IMR-90 (cell line): ENCODE measurements around the gene TRAF4. TPM values are rescaled to one million over a fixed set of nuclear protein-coding genes. Genes with fewer than 3 reads are reported as not detected.

Experiments
- ATAC-seq: fragments of 200-7000 bp; cut with Tn5 transposase; 2 replicates; pipeline ENCODE4 v1.9.1; 2020; ENCODE audit warnings: low read depth, mild to moderate bottlenecking, moderate library complexity
- BruUV-seq: library from RNA; stranded (reverse); fragments of 400-500 nt; replicated peaks from 2 replicates; lab custom pipeline; 2021; lab: Mats Ljungman, UMichigan
- CTCF ChIA-PET: fragments of 300-600 bp; formaldehyde crosslinking; extraction: SDS; loops from one replicate; lab custom pipeline; 2021; ENCODE audit warnings: antibody characterized with exemption; lab: Yijun Ruan, JAX
- POLR2A ChIA-PET: fragments of 300-600 bp; sonication (Branson Sonifier 250); formaldehyde crosslinking; loops from one replicate; lab custom pipeline; 2022; ENCODE audit warnings: antibody characterized with exemption; ENCODE audit not compliant: unreplicated experiment; lab: Charles Lee
- DNase-seq: peaks from one replicate; pipeline ENCODE4 v3.0.0; 2013
- H2AFZ ChIP-seq: replicated peaks from 2 replicates; pipeline ENCODE3; 2013; ENCODE audit warnings: low read length, mild to moderate bottlenecking; ENCODE audit not compliant: poor library complexity
- H2AK5ac ChIP-seq: 2 replicates; pipeline ENCODE4 v1.6.1; 2013; ENCODE audit warnings: low read depth, low read length, inconsistent platforms
- H2AK9ac ChIP-seq: replicated peaks from 2 replicates; pipeline ENCODE3; 2013; ENCODE audit warnings: mild to moderate bottlenecking, low read depth, low read length, moderate library complexity; ENCODE audit not compliant: poor library complexity
- H2BK120ac ChIP-seq: 2 replicates; pipeline ENCODE4 v1.6.1; 2013; ENCODE audit warnings: low read depth, low read length, inconsistent platforms
- H2BK15ac ChIP-seq: 3 replicates; pipeline ENCODE4 v1.6.1; 2013; ENCODE audit warnings: low read depth, low read length, inconsistent platforms
- H2BK20ac ChIP-seq: 2 replicates; pipeline ENCODE4 v1.6.1; 2013; ENCODE audit warnings: low read depth, mild to moderate bottlenecking, inconsistent platforms, low read length, moderate library complexity
- H2BK5ac ChIP-seq: 2 replicates; pipeline ENCODE4 v1.6.1; 2013; ENCODE audit warnings: mild to moderate bottlenecking, low read depth, low read length, inconsistent platforms; ENCODE audit not compliant: poor library complexity, severe bottlenecking
- H3K14ac ChIP-seq: replicated peaks from 2 replicates; pipeline ENCODE4 v1.6.1; 2013; ENCODE audit warnings: low read depth, low read length, inconsistent platforms
- H3K18ac ChIP-seq: 2 replicates; pipeline ENCODE4 v1.6.1; 2013; ENCODE audit warnings: low read depth, low read length, control low read depth
- H3K23ac ChIP-seq: 2 replicates; pipeline ENCODE4 v1.6.1; 2013; ENCODE audit warnings: low read depth, low read length, inconsistent platforms
- H3K27ac ChIP-seq: 2 replicates; pipeline ENCODE4 v1.5.1; 2013; ENCODE audit warnings: mild to moderate bottlenecking, control low read depth, low read length; ENCODE audit not compliant: insufficient read depth
- H3K27me3 ChIP-seq: 2 replicates; pipeline ENCODE4 v1.6.1; 2013; ENCODE audit warnings: low read length; ENCODE audit not compliant: control insufficient read depth, insufficient read depth
- H3K36me3 ChIP-seq: 2 replicates; pipeline ENCODE4 v1.6.1; 2013; ENCODE audit warnings: low read length, mixed read lengths; ENCODE audit not compliant: control insufficient read depth, insufficient read depth
- H3K4ac ChIP-seq: 2 replicates; pipeline ENCODE4 v1.6.1; 2013; ENCODE audit warnings: low read depth, low read length, inconsistent platforms
- H3K4me1 ChIP-seq: 2 replicates; pipeline ENCODE4 v1.6.1; 2013; ENCODE audit warnings: low read length, mixed read lengths; ENCODE audit not compliant: control insufficient read depth, insufficient read depth
- H3K4me2 ChIP-seq: 2 replicates; pipeline ENCODE4 v1.6.1; 2013; ENCODE audit warnings: low read depth, mild to moderate bottlenecking, control low read depth, low read length, moderate library complexity
- H3K4me3 ChIP-seq: 2 replicates; pipeline ENCODE4 v1.5.1; 2013; ENCODE audit warnings: low read depth, mild to moderate bottlenecking, control low read depth, low read length, moderate library complexity; ENCODE audit not compliant: insufficient read depth
- H3K56ac ChIP-seq: 2 replicates; pipeline ENCODE4 v1.6.1; 2013; ENCODE audit warnings: low read length, inconsistent platforms; ENCODE audit not compliant: insufficient read depth; ENCODE audit errors: extremely low read depth
- H3K79me1 ChIP-seq, 2 experiments: 2 replicates each; pipeline ENCODE4 v1.6.1; 2013; ENCODE audit warnings: low read length in 2 of 2, inconsistent platforms in 1 of 2, low read depth in 1 of 2
- H3K9ac ChIP-seq: 2 replicates; pipeline ENCODE4 v1.6.1; 2013; ENCODE audit warnings: low read depth, low read length, control low read depth
- H3K9me1 ChIP-seq: 2 replicates; pipeline ENCODE4 v1.6.1; 2013; ENCODE audit warnings: low read length, inconsistent platforms; ENCODE audit not compliant: insufficient read depth
- H3K9me3 ChIP-seq: 2 replicates; pipeline ENCODE4 v1.6.1; 2013; ENCODE audit warnings: low read length; ENCODE audit not compliant: control insufficient read depth, insufficient read depth
- H4K20me1 ChIP-seq: 2 replicates; pipeline ENCODE4 v1.6.1; 2013; ENCODE audit warnings: low read length, inconsistent platforms; ENCODE audit not compliant: insufficient read depth
- H4K5ac ChIP-seq: 2 replicates; pipeline ENCODE4 v1.6.1; 2013; ENCODE audit warnings: mild to moderate bottlenecking, low read depth, low read length, control low read depth
- H4K8ac ChIP-seq, 2 experiments: 2 replicates each; pipeline ENCODE4 v1.6.1; 2013; ENCODE audit warnings: low read depth in 2 of 2, low read length in 2 of 2, control low read depth in 1 of 2, inconsistent platforms in 1 of 2
- H4K91ac ChIP-seq: 2 replicates; pipeline ENCODE4 v1.6.1; 2013; ENCODE audit warnings: low read depth, low read length, inconsistent platforms; ENCODE audit not compliant: insufficient read depth
- CHD1 ChIP-seq: IDR thresholded peaks from 2 replicates; pipeline ENCODE4 v1.6.1; 2012; ENCODE audit warnings: low read depth, low read length, improper control_type of control experiment
- RAD21 ChIP-seq: IDR thresholded peaks from 2 replicates; pipeline ENCODE4 v1.6.1; 2012; ENCODE audit warnings: low read length, improper control_type of control experiment
- SMC3 ChIP-seq: fragments of 150-350 bp; IDR thresholded peaks from 2 replicates; pipeline ENCODE4 v1.6.1; 2016; ENCODE audit warnings: low read depth, mild to moderate bottlenecking, antibody characterized with exemption, low read length, moderate library complexity
- USF2 ChIP-seq: fragments of 150-350 bp; IDR thresholded peaks from 2 replicates; pipeline ENCODE4 v1.6.1; 2017; ENCODE audit warnings: mild to moderate bottlenecking, antibody characterized with exemption, low read length, low read depth
- WGBS, 2 experiments: methylation state at CpG; one replicate each; pipeline versions ENCODE4 v1.1.5 to v1.1.7; 2013; ENCODE audit warnings: missing lambda C conversion rate in 2 of 2; ENCODE audit not compliant: insufficient read length in 1 of 2; ENCODE audit errors: extremely low coverage in 2 of 2; 5-methylcytosine and 5-hydroxymethylcytosine counted together
- dilution Hi-C: fragments of 300-500 bp; cut with HindIII; formaldehyde crosslinking; loops from one replicate; pipeline ENCODE4 v1.14.3; 2018; ENCODE audit warnings: low sequenced_read_pairs; ENCODE audit not compliant: unreplicated experiment
- in situ Hi-C: fragments of 300-500 bp; cut with MboI; formaldehyde crosslinking; loops from 3 replicates; pipeline ENCODE4 v1.14.3; 2019; ENCODE audit warnings: low sequenced_read_pairs, inconsistent platforms, mixed read lengths
- intact Hi-C: fragments of 100-400 bp; cut with micrococcal nuclease; formaldehyde crosslinking; loops from 2 replicates; pipeline ENCODE4 v1.10.0; 2022
- polyA plus RNA-seq, 3 experiments: library from polyadenylated mRNA; depleted of rRNA; stranded (reverse); fragments of >200 nt; gene quantifications; 2 replicates each; pipeline ENCODE4 v1.2.3, GENCODE V29; 2012; ENCODE audit warnings: low replicate concordance in 1 of 3
- total RNA-seq: library from RNA; depleted of rRNA; stranded (reverse); fragments of >200 nt; gene quantifications from 2 replicates; pipeline ENCODE4 v1.2.3, GENCODE V29; 2012

Gene TRAF4
- total and polyA plus RNA-seq, 2 of the 4 experiments (the other 2 are of a cell fraction) = 36.9 to 63.2 TPM

GRCh38 chr17:28712705-28713415 lies 31.0 kb upstream of the TRAF4 start:
- no peak overlapping the region for H4K91ac ChIP-seq
- TF ChIP-seq CHD1 = no peak
- TF ChIP-seq SMC3 = no peak
- no peak for TF ChIP-seq RAD21
- TF ChIP-seq USF2 = no peak
- no peak overlapping the region for H2BK120ac ChIP-seq
- peaks cover 12% of the 10 kb centered on the region for H3K4me1 ChIP-seq
- no CpG with 5 or more reads among the region's 7 CpGs for WGBS, 2 experiments
- H3K23ac ChIP-seq = peak overlapping the region; percentile 86; the same call in 1 of the 2 replicates
- no TSS peak for BruUV-seq
- in situ Hi-C loops (no loop called here), dilution Hi-C loops (no loop called here), intact Hi-C loops (no loop called here)
- no peak overlapping the region for H3K4me2 ChIP-seq
- H3K9ac ChIP-seq = 0 out of 2 replicates have a peak overlapping the region, but pooled peaks have one; percentile 3
- CTCF ChIA-PET = no interaction called here
- no peaks in the 10 kb centered on the region for H3K9me3 ChIP-seq
- POLR2A ChIA-PET = no interaction called here
- peak overlapping the region; percentile 55 for H2AK5ac ChIP-seq
- H3K9me1 ChIP-seq = peaks cover 21% of the 10 kb centered on the region
- no peak overlapping the region for H2BK15ac ChIP-seq
- no peak overlapping the region for H2AFZ ChIP-seq
- H4K8ac ChIP-seq = no peak overlapping the region
- 0 out of 2 replicates have a peak overlapping the region, but pooled peaks have one; percentile 3 for H3K14ac ChIP-seq
- DNase-seq (no peak), ATAC-seq (no peak)
- H3K4me3 ChIP-seq = no peak overlapping the region
- peaks cover 6 to 53% of the 10 kb centered on the region in 2 experiments; a peak in 3 of 4 replicates for H3K79me1 ChIP-seq
- H3K36me3 ChIP-seq = peaks cover 32% of the 10 kb centered on the region
- H3K4ac ChIP-seq = peak overlapping the region; percentile 41
- H2AK9ac ChIP-seq = peak overlapping the region; percentile 93
- H4K5ac ChIP-seq = no peak overlapping the region
- H3K27ac ChIP-seq = peak overlapping the region; percentile 9; the same call in 1 of the 2 replicates
- no peak overlapping the region for H2BK5ac ChIP-seq
- no peak overlapping the region for H3K18ac ChIP-seq
- H3K56ac ChIP-seq = no peak overlapping the region
- peaks cover 23% of the 10 kb centered on the region; the same call in 1 of the 2 replicates for H4K20me1 ChIP-seq
- no peaks in the 10 kb centered on the region for H3K27me3 ChIP-seq
- no peak overlapping the region for H2BK20ac ChIP-seq
